ENCODE data around the gene KLHDC4.

Gene KLHDC4

DNA sequence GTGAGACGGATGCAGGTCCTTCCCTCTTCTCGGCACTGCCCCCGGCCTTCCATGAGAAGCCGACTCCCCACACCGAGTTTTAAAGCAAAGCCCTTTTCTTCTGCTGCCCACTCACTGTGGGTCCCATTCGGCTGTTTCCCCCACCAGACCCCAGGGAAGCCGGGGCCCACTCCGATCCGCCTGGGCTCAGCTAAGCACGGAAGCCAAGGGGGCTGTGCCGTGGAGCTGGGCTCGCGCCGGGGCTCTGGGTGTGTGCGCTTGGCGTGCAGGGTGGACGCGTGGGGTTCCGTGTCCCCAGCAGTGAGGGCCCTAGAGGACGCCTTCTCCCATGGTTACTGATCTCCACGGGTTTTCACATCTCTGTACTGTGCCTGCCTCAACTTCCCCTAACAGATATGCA is 68.5 kb downstream of the KLHDC4 start:
- no peak for DNase-seq

DNA sequence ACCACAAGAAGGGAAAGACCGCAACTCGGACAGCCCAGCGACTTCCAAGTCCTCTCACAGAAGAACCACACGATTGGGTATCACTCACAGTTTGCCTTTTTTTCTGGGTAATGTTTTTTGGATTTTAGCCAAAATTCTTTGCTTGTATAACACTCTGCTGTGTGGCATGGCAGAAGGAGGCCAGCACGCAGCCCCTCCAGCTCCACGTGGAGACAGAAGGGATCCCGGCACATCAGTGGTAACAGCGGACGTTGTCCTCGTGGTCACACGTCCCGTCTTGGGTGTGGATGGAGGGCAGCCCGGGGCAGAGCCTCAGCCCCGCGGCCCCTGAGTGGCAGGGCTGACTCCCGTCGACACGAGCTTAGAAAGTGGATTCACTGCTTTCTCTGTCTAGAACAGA is 69.1 kb downstream of the KLHDC4 start:
- DNase-seq = no peak

DNA sequence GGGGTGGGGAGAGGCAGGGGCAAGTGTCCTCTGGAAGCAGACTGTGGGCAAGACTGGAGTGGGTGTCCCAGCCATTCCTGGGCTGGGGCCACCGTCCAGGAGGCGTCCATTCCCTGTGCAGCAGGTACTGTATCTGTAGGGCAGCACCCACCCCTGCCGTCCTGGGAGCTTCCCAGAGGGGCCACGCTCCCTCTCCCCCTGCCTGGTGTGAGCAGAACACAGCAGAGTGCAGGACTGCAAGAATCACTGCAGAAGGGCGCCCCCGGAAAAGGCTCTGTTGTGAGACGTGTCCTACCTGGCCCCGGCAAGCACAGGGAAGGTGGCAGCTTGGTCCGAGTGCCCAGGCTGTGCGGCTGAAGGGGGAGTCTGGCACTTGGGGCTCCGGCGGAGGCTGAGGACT is 70.3 kb downstream of the KLHDC4 start:
- no peak for DNase-seq

DNA sequence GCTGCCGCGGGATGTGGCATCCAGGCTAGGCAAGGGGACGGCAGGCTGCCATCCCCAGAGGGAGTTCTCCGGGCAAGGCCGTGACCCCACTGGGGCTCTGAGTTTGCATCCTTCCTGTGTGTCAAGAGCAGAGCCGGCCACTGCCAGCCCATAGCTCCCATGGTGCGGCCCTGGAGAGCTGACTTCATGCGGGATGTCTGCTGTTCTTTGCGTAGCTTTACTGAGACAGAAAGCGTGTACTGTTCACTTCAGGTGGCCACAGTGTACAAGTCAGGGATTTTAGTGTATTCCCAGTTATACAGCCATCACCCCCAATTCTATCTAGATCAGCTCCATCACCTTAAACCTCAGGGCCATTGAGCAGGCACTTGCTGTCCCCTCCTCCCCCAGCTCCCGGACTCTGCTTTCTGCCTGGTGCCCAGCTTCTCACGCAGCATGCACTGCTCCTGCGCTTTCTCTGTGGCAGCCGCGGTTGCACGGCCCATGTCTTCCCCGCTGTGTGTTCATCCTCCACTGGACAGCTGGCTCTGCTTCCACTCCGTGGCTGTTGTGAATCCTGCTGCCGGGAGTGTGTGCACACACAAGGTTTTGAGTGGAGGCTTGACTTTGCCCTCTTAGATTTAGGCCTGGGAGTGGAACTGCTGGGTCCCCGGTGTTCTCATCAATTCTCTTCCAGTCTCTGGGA is 71.2 kb downstream of the KLHDC4 start:
- no peak for DNase-seq

DNA sequence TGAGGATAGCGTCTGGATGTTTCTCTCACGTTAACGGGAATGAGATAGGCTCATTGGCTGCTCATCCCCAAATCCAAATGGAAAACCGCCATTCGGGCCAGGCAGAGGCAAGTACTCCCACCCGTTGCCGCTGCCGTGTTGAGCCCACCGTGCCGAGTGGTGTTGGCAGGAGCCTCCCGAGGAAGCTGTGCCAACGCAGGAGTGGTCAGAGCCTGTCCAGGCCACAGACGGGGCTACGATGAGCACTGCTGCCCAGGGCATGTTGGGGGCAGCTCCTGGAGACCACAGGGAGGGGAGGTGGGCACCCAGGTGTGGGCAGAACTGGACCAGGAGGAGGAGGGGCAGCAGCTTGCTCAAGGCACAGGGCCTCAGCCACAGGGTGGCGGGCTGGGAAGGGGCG is 72.0 kb downstream of the KLHDC4 start:
- no peak for DNase-seq

DNA sequence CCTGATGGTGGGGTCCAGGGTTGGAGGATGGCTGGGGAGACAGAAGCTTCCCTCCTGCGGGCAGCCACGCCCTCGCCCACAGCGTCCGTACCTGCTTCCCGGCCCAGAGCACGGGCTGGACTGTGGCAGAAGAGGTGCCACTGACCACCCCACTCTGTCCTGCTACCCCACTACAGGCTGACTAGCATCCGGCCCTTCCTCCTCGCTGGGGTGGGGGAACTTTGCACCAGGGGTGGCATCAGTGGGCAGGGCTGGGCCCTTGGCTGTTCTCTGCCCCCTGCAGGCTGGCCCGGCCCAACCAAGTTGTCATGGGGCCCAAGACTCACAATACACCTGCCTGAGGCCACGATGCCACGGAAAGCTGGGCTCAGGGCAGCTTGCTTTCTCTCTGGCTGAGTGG is 73.0 kb downstream of the KLHDC4 start:
- no peak for DNase-seq

DNA sequence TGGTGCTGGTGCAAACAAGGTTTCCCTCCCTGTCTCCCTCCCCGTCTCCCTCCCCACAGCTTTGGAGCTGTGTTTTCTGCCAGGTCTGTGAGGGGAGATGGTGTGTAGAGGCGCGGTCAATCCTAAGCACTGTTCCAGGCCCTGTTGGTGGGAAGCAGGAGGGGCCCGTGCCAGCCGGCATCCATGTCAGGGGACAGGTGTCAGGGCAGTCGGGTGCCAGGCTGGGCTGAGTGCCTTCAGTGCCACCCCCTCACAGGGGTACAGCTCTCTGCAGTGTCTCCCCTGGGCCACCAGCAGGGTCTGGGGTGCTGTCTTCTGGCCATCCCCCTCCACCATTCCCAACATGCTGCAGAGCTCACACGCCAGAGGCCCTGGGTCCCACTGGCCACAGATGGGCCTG is 73.6 kb downstream of the KLHDC4 start:
- DNase-seq = no peak

DNA sequence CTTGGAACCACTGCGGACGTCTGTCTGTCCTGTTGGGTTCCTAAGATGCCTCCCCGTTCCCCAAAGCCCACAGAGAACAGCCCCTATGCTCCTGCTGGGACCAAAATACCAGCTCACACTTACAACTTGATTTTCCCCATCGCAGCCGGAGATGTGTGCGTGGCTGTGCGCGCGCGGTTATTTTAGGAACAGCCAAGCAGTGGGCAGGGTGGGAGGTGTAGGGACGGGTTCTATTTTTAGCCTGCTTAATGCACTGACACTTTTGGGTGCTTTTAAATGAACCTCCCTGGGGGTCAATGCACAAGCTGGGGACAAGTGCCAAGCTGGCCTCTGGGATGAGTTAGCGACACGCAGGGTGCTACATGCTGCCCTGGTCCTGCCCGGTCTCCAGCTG is 74.1 kb downstream of the KLHDC4 start:
- DNase-seq = no peak

DNA sequence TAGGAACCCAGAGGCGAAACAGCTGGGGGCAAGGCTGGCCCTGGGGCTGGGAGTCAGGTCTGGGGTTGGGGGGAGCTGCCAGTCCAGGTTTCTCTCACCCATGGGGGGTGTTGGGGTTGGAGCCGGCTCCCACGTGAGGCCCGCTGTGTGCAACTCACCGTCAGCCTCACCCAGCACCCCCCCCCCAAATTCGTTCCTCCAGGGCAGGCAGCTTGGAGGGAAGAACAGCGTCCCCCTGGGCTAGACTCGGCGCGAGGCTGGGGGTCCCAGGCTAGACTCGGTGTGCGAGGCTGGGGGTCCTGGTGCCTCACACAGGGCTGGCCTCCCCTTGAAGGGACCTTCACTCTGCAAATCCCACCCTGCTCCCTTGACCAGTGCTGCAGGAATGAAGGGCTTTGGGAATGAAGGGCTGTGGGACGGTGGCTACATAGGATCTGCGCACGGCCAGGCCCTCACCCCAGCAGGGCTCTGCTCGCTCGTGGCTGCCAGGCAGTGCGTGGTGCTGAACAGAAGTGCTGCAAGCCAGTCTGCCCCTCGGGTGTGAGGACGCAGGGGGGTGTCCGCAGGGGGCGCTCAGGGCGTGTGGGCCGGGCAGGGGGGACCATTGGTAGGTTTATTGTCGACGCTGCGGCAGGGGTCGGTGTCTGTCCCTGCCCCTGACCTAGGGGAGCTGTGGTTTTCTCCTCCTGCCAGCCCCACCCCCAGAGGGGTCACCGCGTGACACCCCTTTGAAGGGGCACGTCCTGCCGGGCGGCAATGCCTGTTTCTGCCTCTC is 74.7 kb downstream of the KLHDC4 start:
- DNase-seq = no peak

DNA sequence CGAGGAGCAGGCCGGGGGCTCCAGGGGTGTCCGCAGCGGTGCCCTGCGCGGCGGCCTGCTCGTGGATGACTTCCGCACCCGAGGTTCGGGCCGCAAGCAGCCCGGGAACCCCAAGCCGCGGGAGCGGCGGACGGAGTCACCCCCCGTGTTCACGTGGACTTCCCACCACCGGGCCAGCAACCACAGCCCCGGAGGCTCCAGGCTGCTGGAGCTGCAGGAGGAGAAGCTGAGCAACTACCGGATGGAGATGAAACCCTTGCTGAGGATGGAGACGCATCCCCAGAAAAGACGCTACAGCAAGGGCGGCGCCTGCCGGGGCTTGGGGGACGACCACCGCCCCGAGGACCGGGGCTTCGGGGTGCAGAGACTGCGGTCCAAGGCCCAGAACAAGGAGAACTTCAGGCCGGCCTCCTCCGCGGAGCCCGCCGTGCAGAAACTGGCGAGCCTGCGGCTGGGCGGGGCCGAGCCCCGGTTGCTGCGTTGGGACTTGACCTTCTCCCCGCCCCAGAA is 75.8 kb downstream of the KLHDC4 start:
- no peak for DNase-seq

DNA sequence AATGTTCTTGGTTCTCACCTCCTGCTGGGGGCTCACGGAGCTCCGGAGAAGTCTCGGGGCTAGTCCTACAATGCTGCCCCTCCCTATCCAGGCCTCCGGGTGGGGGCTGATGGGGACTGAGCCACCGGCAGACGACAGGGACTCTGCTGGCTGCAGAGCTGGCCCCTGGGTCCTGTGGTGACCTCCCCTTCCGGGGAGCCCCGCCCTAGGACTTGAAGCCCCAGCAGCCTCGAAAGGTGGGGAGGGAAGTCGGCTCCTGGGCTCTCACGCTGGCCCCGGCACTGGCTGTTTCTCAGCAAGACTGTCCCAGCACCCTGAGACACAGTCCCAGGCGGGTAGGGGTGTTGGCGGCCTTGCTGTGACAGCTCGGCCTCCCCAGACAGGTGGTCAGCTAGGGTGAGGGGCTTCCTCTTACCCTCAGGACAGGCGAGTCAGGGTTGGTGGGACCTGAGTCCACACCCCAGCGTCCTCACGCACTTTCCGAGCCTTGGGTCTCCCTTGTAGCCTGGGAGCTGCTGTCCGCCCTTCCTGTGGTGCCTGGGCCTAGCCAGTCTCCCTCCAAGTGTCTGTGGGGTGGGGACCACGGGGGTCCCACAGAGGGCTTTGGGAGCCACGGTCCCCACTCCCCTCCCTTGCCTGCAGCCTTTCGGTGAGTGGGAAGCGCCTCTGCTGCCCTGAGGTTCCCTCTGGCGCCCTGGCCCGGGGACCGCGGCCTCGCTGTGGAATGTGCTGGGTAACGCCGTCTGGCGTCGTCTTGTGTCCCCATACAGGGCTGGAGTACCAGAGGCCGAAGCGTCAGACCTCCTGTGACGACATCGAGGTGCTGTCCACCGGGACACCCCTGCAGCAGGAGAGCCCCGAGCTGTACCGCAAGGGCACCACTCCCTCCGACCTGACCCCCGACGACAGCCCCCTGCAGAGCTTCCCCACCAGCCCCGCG is 76.6 kb downstream of the KLHDC4 start:
- no peak for DNase-seq

DNA sequence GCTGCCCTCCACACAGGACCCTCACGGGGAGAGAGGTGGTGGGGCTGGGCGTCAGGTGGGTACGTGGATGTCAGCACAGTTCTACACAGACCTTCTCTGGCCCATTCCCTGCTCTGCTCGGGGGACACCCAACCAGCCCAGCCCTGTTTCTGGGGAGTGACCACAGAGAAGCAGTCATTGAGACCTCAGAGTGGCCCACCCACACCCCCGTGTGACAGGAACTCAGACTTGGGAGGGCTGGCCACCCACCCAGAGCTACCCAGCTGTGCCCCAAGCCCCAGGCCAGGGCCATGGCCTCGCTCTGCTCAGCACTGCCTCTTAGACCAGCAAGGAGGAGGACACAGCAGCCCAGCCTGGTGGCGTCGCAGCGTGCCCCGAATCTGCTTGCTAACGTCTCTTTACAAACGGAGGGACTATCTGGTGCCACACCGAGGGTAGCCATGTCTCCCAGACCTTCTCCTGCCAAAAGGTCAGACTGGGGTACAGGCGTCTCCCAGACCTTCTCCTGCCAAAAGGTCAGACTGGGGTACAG is 77.7 kb downstream of the KLHDC4 start:
- DNase-seq = no peak

DNA sequence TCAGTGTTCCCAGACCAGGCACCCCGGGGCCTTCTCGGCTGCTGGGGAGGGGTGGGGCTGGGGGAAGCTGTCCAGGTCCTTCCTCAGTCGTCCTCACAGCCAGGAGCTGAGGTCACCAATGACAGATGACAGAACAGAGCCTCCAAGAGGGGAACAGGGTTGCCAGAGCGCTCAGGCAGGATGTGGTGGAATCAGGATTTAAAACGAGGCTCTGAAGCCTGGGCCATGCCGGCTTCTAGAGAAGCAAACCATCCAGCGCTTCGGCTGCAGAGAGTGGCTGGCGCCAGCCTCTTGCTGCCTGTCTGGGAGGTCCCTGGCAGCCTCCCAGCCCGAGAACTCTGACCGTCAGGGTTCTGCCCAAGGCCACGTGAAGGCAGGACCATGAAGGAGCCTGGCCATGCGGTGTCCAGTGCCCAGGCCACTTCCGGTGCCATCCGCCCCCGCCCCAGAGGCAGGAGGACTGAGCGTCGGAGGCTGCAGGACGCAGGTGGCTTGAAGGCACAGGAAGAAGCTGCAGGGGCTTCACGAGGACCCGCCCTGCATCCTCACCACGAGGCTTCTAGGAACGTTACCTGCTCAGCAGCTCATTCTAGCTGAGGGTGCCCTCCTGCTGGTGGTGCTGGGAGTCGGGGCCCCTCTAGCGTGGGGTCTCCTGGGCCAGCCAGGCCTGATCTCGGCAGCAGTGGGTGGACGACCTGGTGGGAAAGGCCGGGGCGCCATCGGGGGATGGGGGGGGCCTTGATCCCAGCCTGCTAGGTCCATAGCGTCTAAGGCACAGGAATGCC is 78.5 kb downstream of the KLHDC4 start:
- no peak for DNase-seq

DNA sequence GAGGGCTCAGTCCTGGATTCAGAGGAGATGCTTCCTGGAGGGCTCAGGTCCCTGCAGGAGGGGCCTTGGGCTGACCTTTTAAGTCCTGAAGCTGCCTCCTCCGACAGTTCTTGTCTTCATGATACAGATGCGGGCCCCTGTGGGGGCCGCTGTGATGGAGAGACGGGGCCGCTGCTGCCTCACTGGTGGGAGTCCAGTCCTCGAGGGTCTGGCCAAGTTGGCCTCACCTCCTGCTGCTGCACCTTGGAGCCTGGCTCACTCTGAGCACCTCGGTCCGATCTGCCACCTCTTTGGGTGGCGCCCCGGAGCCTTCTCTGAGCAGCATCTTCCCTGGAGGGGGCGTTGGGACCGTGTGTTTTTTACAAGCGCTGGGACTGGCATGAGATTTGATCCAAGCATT is 79.1 kb downstream of the KLHDC4 start:
- no peak for DNase-seq

DNA sequence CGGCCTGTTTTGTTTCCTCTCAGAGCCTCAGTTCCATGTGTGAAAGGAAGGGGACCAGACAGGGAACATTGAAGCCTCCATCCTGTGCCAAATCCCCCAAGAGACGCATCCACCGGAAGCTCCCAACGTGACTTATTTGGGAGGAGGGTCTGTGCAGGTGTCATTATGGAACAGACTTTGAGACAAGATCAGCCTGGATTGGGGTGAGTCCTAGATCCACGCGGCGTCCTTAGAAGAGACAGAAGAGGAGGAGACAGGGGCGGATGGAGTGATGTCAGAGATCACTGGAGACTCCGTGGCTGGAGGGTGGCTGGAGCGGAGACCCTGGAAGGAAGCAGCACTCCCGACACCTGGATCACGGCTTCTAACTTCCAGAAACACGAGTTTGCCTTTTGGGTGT is 80.0 kb downstream of the KLHDC4 start:
- DNase-seq = no peak

DNA sequence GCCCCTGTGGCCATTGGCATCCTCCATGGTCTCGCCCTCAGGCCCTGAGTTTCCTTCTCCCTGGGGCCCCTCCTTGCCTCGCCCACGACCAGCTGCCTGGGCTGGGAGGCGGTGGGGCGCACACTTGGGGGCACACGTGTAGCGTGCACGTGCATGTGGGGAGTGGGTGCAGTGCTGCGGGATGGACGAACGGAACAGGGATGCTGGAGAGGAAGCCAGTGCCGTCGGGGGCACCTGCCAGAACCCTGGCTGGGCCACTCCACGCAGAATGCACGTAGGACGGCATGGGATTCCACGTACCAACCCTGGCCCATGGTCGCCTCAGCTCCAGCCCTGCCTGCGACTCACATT is 80.4 kb downstream of the KLHDC4 start:
- DNase-seq = no peak

DNA sequence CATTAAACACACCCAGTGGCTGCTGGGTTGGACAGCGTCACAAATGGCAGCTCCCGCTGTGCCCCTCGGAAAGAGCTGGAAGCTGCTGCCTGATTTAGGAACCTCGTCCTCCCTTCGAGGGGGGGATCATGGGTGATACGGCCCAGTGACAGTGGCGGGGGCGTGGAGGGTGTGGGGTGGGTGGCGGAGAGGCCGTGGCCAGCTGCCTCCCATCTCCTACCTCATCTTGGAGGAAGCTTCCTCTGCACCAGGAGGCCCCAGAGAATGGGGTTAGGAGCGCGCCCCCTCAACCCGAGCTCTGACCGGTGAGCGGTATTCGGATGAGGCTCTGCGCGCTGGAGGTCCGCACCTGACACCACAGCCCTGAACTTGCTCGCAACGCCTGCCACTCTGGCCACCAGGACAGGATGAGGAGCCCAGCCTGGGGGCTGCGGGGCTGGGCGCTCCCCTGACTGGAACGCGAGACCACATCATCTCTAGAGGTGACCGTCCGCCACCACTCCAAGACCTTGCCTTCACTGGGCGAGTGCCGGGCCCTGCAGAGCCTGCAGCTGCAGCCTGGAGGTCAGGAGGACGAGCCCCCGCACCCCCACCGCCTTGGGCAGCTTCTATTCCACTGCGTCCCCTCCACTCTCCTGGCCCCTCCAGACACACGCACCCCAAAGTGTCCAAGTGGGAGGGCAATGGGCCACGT is 80.9 kb downstream of the KLHDC4 start:
- no peak for DNase-seq

DNA sequence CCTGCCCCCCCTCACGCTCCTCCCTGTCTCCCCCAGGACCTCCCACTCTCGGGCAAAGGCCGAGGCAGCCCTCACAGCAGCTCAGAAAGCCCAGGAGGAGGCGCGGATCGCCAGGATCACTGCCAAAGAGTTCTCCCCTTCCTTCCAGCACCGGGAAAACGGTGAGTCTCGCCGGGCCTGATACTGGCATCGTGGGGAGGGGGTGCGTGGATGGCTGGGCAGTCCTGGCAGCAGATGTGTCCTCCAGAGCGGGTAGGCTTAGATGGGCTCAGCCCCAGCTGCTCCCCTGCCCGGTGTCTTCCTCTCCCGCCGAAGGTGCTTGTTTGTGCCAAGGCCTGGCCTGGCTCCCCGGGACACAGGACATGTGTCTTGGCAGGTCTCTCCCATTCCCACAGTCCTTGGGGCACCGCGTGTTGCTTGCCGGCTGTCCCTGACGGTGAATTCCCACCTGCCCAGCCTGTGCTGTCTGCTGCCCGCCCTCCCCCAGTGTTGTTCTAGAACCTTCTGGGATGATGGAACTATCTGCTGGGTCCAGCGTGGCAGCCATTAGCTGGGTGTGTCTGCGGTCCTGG is 81.6 kb downstream of the KLHDC4 start:
- DNase-seq = no peak

DNA sequence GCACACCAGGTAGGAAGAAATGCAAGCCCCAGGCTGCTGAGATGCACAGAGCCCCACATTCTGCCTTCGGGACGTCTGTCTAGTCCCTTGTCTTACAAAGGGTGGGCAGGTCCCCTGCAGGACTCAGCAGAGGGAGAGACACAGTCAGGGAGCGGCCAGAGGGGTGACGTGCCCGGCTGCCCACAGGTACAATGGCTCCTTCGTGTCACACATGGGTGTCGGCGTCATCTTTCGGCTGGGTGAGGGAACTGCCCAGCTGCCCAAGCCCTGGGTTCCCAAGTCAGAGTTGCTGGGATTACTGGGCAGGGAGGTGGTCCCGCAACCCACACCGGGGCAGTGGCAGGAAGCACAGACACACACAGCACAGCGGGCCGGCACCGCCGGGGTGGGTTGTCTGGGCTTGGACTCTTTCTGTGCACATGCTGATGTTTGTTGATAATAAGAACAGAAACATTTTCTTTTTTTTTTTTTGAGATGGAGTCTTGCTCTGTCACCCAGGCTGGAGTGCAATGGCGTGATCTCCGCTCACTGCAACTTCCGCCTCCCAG is 82.9 kb downstream of the KLHDC4 start:
- no peak for DNase-seq

DNA sequence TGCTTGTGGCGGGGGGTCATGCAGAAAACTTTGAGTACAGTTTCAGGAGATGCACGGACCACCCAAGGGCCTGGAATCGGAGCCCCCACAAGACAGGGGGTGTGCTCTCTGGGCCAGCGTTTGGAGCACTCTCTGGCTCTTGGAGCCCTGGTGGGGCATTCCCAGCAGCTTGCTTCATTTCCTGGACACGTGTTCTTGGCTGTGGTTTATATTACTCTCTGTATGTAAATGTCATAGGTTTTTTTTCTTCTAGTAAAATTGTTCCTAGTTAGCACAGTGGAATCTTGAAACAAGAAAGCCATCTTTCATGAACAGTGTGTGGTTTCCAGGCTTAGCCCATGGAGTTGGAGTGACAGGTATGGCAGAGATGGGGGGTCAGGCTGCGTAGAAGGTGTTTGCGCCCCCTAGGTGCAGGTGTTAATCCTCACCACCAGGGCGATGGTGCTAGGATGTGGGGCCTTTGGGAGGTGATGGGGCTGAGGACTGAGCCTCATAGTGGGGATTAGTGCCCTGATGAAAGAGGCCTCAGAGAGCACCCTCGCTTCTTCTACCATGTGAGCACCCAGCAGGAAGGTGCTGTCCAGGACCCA is 83.7 kb downstream of the KLHDC4 start:
- peak; percentile 16 for DNase-seq

Measured in GF-D8 (cell line).